HEK293T (cell line): Measurements from ENCODE around the gene KDM6A.
"Not testable (repeated sequence)": the region's sequence is repeated elsewhere in the genome, so short reads cannot be mapped to it uniquely, and the experiment has no call there.

ENCODE experiments used
- CTCF ChIA-PET: fragments of 350-600 bp; formaldehyde crosslinking; extraction: SDS; loops from one replicate; lab custom pipeline; 2021; ENCODE audit warnings: antibody characterized with exemption, inconsistent platforms; lab: Yijun Ruan, JAX
- POLR2A ChIA-PET: fragments of 350-600 bp; formaldehyde crosslinking; extraction: SDS; loops from one replicate; lab custom pipeline; 2020; ENCODE audit warnings: antibody characterized with exemption, inconsistent platforms; lab: Yijun Ruan, JAX
- DNase-seq: peaks from one replicate; pipeline ENCODE4 v3.0.0; 2012; ENCODE audit warnings: mixed read lengths; ENCODE audit errors: extremely low spot score
- ARNT ChIP-seq: fragments of 450-650 bp; IDR thresholded peaks from 2 replicates; pipeline ENCODE4 v1.6.1; 2017; ENCODE audit warnings: mild to moderate bottlenecking
- BHLHE40 ChIP-seq: fragments of 450-650 bp; IDR thresholded peaks from 2 replicates; pipeline ENCODE4 v1.6.1; 2016; ENCODE audit warnings: mild to moderate bottlenecking, moderate library complexity, borderline replicate concordance
- CTBP1 ChIP-seq: fragments of 450-650 bp; IDR thresholded peaks from 2 replicates; pipeline ENCODE4 v1.6.1; 2016; ENCODE audit warnings: borderline replicate concordance
- ELF4 ChIP-seq: fragments of 450-650 bp; IDR thresholded peaks from 2 replicates; pipeline ENCODE4 v1.6.1; 2017; ENCODE audit warnings: antibody characterized with exemption
- FOXA1 ChIP-seq: fragments of 450-650 bp; IDR thresholded peaks from 2 replicates; pipeline ENCODE4 v1.6.1; 2016; ENCODE audit warnings: mild to moderate bottlenecking
- FOXK2 ChIP-seq: fragments of 450-650 bp; IDR thresholded peaks from 2 replicates; pipeline ENCODE4 v1.6.1; 2016; ENCODE audit warnings: mild to moderate bottlenecking
- FOXM1 ChIP-seq: fragments of 450-650 bp; IDR thresholded peaks from 2 replicates; pipeline ENCODE4 v1.6.1; 2017; ENCODE audit warnings: mild to moderate bottlenecking, borderline replicate concordance
- HDGF ChIP-seq: fragments of 450-650 bp; IDR thresholded peaks from 2 replicates; pipeline ENCODE4 v1.6.1; 2017; ENCODE audit warnings: antibody characterized with exemption, borderline replicate concordance
- L3MBTL2 ChIP-seq: fragments of 450-650 bp; conservative IDR thresholded peaks from 2 replicates; pipeline ENCODE4 v1.6.1; 2016; ENCODE audit warnings: mild to moderate bottlenecking
- LEF1 ChIP-seq: fragments of 450-650 bp; IDR thresholded peaks from 2 replicates; pipeline ENCODE4 v1.6.1; 2017; ENCODE audit warnings: mild to moderate bottlenecking, borderline replicate concordance
- NFRKB ChIP-seq: fragments of 450-650 bp; IDR thresholded peaks from 2 replicates; pipeline ENCODE4 v1.6.1; 2016; ENCODE audit warnings: mild to moderate bottlenecking, moderate library complexity
- SP1 ChIP-seq: fragments of 450-650 bp; IDR thresholded peaks from 2 replicates; pipeline ENCODE4 v1.6.1; 2017
- SUZ12 ChIP-seq: fragments of 450-650 bp; IDR thresholded peaks from 2 replicates; pipeline ENCODE4 v1.6.1; 2016; ENCODE audit warnings: mild to moderate bottlenecking
- TARDBP ChIP-seq: fragments of 450-650 bp; IDR thresholded peaks from 2 replicates; pipeline ENCODE4 v1.6.1; 2016
- ZNF384 ChIP-seq: fragments of 450-650 bp; IDR thresholded peaks from 2 replicates; pipeline ENCODE4 v1.6.1; 2016
- TF ChIP-seq, protein P1 (sequence below): fragments of 450-650 bp; IDR thresholded peaks from 2 replicates; pipeline ENCODE4 v1.6.1; 2016

KDM6A gene

DNA sequence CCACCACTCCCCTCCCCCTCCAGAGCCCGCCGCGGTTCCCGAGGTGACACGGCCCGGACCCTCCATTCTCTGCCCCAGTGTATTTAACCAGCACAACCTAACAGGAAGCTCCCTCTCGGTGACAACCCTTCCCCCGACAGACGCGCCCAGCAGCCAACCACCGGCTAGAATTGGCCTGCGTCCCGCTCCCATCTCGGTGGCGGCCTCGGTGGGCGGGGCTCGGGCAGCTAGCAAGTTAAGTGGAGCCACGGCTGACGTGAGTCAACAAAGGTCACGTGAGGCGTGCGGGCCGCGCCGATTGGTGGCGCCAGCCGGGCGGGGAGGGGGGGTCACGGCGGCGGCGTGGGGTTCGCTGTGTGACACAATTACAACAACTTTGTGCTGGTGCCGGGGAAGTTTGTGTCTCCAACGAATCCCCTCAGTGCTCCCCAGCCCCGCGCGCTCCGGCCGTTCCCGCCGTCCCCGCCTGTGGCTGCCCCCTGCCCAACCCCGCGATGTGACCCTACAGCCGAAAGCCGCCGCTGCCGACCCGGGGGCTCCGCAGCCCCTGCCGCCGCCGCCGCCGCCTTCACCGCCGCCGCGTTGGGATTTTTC is at the start of gene KDM6A:
Gene KDM6A, plus strand, starts transcription at position 368 of the 594 bp plus-strand sequence. CDS start 364 bp downstream, outside the sequence.
- DNase-seq: peak; percentile 95
- ChIA-PET POLR2A (interaction anchor here (0.6 to 1.0 kb wide), 12 partner anchors 9 to 333 kb away, joined by 3 to 5 read pairs (median 3); no protein-coding TSS in a partner anchor), CTCF (no interaction called here)
- TF ChIP-seq ELF4: no peak
- TF ChIP-seq, protein P1, sequence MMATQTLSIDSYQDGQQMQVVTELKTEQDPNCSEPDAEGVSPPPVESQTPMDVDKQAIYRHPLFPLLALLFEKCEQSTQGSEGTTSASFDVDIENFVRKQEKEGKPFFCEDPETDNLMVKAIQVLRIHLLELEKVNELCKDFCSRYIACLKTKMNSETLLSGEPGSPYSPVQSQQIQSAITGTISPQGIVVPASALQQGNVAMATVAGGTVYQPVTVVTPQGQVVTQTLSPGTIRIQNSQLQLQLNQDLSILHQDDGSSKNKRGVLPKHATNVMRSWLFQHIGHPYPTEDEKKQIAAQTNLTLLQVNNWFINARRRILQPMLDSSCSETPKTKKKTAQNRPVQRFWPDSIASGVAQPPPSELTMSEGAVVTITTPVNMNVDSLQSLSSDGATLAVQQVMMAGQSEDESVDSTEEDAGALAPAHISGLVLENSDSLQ: peak; percentile 99

DNA sequence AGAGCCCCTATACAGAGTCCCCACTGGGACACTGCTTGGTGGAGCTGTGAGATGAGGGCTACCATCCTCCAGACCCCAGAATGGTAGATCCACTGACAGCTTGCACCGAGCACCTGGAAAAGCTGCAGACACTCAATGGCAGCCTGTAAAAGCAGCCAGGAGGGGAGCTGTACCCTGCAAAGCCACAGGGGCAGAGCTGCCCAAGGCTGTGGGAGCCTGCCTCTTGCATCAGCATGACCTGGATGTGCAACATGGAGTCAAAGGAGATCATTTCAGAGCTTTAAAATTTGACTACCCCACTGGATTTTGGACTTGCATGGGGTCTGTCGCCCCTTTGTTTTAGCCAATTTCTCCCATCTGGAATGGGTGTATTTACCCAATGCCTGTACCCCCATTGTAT is 49.8 kb upstream of the KDM6A start:
- POLR2A ChIA-PET: not testable (repeated sequence)

DNA sequence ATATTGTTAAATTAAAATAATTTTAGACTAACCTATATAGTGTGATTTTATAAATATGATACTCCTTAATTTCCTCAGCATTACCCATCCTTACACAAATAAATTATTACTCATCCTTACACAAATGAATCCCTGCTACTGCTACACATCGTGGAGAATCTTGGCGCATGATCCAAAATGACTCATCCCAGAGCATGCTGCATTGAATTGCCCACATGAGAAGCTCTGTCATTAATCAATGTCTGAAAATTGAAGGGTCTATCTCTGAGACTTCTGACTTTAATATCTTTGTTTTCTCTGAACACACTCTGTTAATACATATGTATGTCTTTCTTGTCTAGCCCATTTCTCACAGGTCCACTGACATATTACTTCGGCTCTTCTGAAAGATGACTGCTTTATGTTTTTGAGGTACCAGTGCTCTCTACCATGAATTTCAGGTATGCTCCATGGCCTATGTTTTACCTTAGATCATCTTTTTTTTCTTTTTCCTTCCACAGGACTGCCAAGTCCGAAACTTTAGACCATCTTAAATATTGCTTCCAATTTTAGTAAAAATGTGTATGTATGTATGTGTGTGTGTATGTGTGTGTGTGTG is 44.9 kb upstream of the KDM6A start:
- no peak for TF ChIP-seq FOXA1
- TF ChIP-seq, protein P1: peak; percentile 46

More for the DNA sequence above, 49.8 kb upstream of the KDM6A start:
- DNase-seq, CTCF ChIA-PET: not testable (repeated sequence)

DNA sequence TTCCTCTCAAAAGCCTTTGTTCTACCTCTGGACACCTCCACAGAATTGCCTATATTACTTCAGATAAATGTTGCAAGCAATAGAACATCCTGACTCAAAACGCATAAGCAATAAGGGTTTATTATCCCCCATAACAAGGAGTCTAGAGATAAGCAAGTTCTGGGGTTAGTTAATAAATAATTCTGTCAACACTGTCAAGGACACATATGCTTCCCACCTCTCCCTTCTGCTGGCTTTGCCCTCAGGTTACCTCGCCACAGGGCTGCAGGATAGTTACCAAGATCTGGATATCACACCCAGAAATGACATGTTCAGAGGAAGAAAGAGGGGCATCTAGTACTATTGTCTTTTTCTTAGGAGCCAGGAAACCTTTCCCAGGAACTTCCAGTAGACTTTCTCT is 43.2 kb upstream of the KDM6A start:
- ChIA-PET POLR2A (no interaction called here), CTCF (no interaction called here)
- DNase-seq: no peak
- TF ChIP-seq HDGF: no peak
- no peak for TF ChIP-seq FOXK2
- TF ChIP-seq FOXM1: no peak
- no peak for TF ChIP-seq ARNT
- TF ChIP-seq, protein P1: no peak

More for the DNA sequence above, 44.9 kb upstream of the KDM6A start:
- DNase-seq: no peak
- POLR2A ChIA-PET: no interaction called here
- CTCF ChIA-PET: no interaction called here

DNA sequence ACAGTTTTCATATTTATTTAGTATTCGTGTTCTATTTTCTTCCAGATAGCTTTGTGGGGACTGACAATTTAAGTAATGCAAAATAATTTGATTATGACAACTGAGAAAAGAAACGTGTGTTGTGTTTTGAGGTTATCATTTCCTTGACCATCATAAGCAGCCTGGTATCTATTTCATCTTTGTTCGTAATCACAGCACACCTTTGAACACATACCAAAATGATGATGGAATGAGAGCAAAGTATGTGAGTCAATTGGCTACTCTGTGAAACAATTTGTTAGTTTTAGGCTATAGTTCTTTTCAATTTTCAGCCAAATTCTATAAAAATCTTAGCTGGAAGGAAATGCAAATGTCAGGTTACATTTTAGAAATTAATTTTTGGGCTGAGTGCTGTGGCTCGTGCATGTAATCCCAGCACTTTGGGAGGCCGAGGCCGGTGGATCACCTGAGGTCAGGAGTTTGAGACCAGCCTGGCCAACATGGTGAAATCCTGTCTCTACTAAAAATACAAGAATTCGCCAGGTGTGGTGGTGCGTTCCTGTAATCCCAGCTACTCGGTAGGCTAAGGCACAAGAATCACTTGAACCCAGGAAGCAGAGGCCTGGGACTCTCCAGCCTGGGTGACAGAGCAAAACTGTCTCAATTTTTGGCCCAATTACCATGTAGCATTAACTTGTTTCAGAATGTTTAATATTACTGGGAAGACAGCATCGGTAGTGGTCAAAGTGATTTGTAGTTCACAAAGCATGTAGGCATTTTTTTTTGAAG is 30.3 kb upstream of the KDM6A start:
- no peak for DNase-seq
- TF ChIP-seq SP1: no peak
- no peak for TF ChIP-seq ZNF384
- TF ChIP-seq LEF1: no peak
- no peak for TF ChIP-seq FOXK2
- no peak for TF ChIP-seq CTBP1
- TF ChIP-seq, protein P1: no peak
- TF ChIP-seq TARDBP: no peak
- TF ChIP-seq L3MBTL2: no peak
- TF ChIP-seq ELF4: no peak
- no peak for TF ChIP-seq BHLHE40
- ChIA-PET CTCF (no interaction called here), POLR2A (no interaction called here)

DNA sequence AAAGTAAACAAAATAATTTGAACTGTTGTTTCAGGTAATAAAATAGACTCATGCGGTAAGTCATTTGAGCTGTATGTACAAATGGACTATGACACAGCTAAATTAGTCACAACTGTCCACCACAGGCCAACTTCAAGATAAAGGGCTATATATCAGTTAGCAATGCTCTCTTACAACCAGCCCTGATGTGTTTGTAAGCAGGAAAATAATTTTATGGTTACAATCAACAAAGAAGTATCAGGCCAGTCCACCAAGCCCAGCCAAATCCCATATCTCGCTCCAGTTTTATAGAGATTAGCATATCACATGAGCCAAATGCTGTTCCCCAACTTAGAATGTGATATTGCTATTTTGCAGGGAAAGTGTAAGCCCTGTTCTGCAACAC is 29.7 kb upstream of the KDM6A start:
- no peak for DNase-seq
- ChIA-PET POLR2A (no interaction called here), CTCF (no interaction called here)
- TF ChIP-seq NFRKB: no peak
- no peak for TF ChIP-seq FOXK2
- TF ChIP-seq CTBP1: no peak
- TF ChIP-seq, protein P1: no peak
- TF ChIP-seq HDGF: no peak
- TF ChIP-seq BHLHE40: no peak
- TF ChIP-seq SP1: no peak
- no peak for TF ChIP-seq ARNT
- TF ChIP-seq FOXM1: no peak
- TF ChIP-seq FOXA1: no peak
- TF ChIP-seq LEF1: no peak
- no peak for TF ChIP-seq ZNF384
- TF ChIP-seq L3MBTL2: no peak
- no peak for TF ChIP-seq TARDBP
- TF ChIP-seq SUZ12: no peak
- no peak for TF ChIP-seq ELF4
